HepG2 (cell line): Measurements from ENCODE around the gene STK39. TPM values are rescaled to one million over a fixed set of nuclear protein-coding genes. Genes with fewer than 3 reads are reported as not detected.

Experiments
- ATAC-seq: fragments of 200-7000 bp; cut with Tn5 transposase; 3 replicates; pipeline ENCODE4 v1.9.1; 2020; ENCODE audit warnings: mild to moderate bottlenecking, moderate library complexity
- BruUV-seq: library from RNA; stranded (reverse); fragments of 400-500 nt; replicated peaks from 2 replicates; lab custom pipeline; 2021; lab: Mats Ljungman, UMichigan
- CTCF ChIA-PET: fragments of 300-600 bp; formaldehyde crosslinking; extraction: SDS; loops from one replicate; lab custom pipeline; 2021; ENCODE audit warnings: low total read pairs, inconsistent platforms, low intra/inter-chr PET ratio; lab: Yijun Ruan, JAX
- POLR2A ChIA-PET: fragments of 350-600 bp; sonication (Branson Sonifier 250); formaldehyde crosslinking; loops from one replicate; lab custom pipeline; 2020; ENCODE audit warnings: antibody characterized with exemption, inconsistent platforms; lab: Yijun Ruan, JAX
- DNase-seq: peaks from one replicate; pipeline ENCODE4 v3.0.0-alpha.2; 2015; ENCODE audit warnings: low spot score
- FAIRE-seq: peaks from 3 replicates; lab custom pipeline; 2011; peaks lifted over from hg19 to GRCh38; lab: Jason Lieb, UNC
- H2AFZ ChIP-seq: one replicate; pipeline ENCODE4 v1.6.1; 2011; ENCODE audit warnings: low read length, inconsistent platforms
- H3K27ac ChIP-seq: fragments of 300-600 bp; 3 replicates; pipeline ENCODE4 v1.8.0; 2011; ENCODE audit warnings: mixed run types, mild to moderate bottlenecking, mixed read lengths, low read length, inconsistent platforms; ENCODE audit not compliant: insufficient read depth; ENCODE audit errors: extremely low read length
- H3K27me3 ChIP-seq, 2 experiments: fragments of 200-600 bp in 1 of 2; 2 replicates in 1 of 2; 3 replicates in 1 of 2; pipeline versions ENCODE4 v1.6.0 to v1.8.0; 2011; ENCODE audit warnings: low read length in 2 of 2, mild to moderate bottlenecking in 2 of 2, moderate library complexity in 2 of 2, inconsistent platforms in 1 of 2; ENCODE audit not compliant: insufficient read depth in 2 of 2, control insufficient read depth in 1 of 2
- H3K36me3 ChIP-seq, 2 experiments: fragments of 200-600 bp in 1 of 2; replicated peaks in 1 of 2; 2 replicates in 1 of 2; 3 replicates in 1 of 2; pipeline versions ENCODE4 v1.5.1 to v1.8.0; 2011; ENCODE audit warnings: low read length in 2 of 2, inconsistent platforms in 1 of 2; ENCODE audit not compliant: insufficient read depth in 2 of 2, control insufficient read depth in 1 of 2
- H3K4me1 ChIP-seq: 2 replicates; pipeline ENCODE4 v1.5.1; 2012; ENCODE audit warnings: low read length, inconsistent platforms; ENCODE audit not compliant: insufficient read depth
- H3K4me2 ChIP-seq: 2 replicates; pipeline ENCODE4 v1.6.0; 2011; ENCODE audit warnings: low read depth, low read length, inconsistent platforms
- H3K4me3 ChIP-seq, 3 experiments: fragments of 200-600 bp in 1 of 3; sonication (generic), shearing (Covaris generic) in 1 of 3; replicated peaks in 1 of 3; 2 replicates each; pipeline ENCODE4 v1.5.1; 2011 to 2016; ENCODE audit warnings: low read length in 3 of 3, inconsistent platforms in 2 of 3, low read depth in 2 of 3, mild to moderate bottlenecking in 2 of 3, control low read depth in 1 of 3, mixed read lengths in 1 of 3; ENCODE audit not compliant: insufficient read depth in 1 of 3
- H3K79me2 ChIP-seq: one replicate; pipeline ENCODE4 v1.6.1; 2011; ENCODE audit warnings: low read length, inconsistent platforms; ENCODE audit not compliant: insufficient read depth
- H3K9ac ChIP-seq: 2 replicates; pipeline ENCODE4 v1.6.0; 2011; ENCODE audit warnings: mild to moderate bottlenecking, low read depth, low read length, inconsistent platforms; ENCODE audit not compliant: insufficient read depth
- H3K9me3 ChIP-seq: 2 replicates; pipeline ENCODE4 v1.5.1; 2012; ENCODE audit warnings: mild to moderate bottlenecking, low read length
- H4K20me1 ChIP-seq: 2 replicates; pipeline ENCODE4 v1.6.0; 2011; ENCODE audit warnings: inconsistent platforms, mild to moderate bottlenecking, low read length, moderate library complexity; ENCODE audit not compliant: insufficient read depth
- CBX5 ChIP-seq: sonication (generic); formaldehyde crosslinking; IDR thresholded peaks from 2 replicates; pipeline ENCODE4 v1.4.0; 2020; ENCODE audit warnings: missing genetic modification reagents, borderline replicate concordance
- ETV6 ChIP-seq: sonication (generic); formaldehyde crosslinking; conservative IDR thresholded peaks from 2 replicates; pipeline ENCODE4 v1.4.0; 2020; ENCODE audit warnings: missing genetic modification reagents
- HDAC2 ChIP-seq: sonication (generic); formaldehyde crosslinking; IDR thresholded peaks from 2 replicates; pipeline ENCODE4 v1.4.0; 2020; ENCODE audit warnings: missing genetic modification reagents
- HOXA9 ChIP-seq: sonication (generic); formaldehyde crosslinking; IDR thresholded peaks from 2 replicates; pipeline ENCODE4 v1.8.1; 2022; ENCODE audit warnings: missing genetic modification reagents, mild to moderate bottlenecking, moderate library complexity, borderline replicate concordance
- MYC ChIP-seq: sonication (generic); formaldehyde crosslinking; IDR thresholded peaks from 2 replicates; pipeline ENCODE4 v1.9.0; 2021; ENCODE audit warnings: missing genetic modification reagents, borderline replicate concordance
- PAX8 ChIP-seq: sonication (generic); formaldehyde crosslinking; IDR thresholded peaks from 2 replicates; pipeline ENCODE4 v1.8.0; 2022; ENCODE audit warnings: mild to moderate bottlenecking, missing genetic modification reagents, borderline replicate concordance
- POLR2AphosphoS5 ChIP-seq: IDR thresholded peaks from 2 replicates; pipeline ENCODE4 v1.6.1; 2012; ENCODE audit warnings: low read depth, low read length
- RELA ChIP-seq: sonication (generic); formaldehyde crosslinking; IDR thresholded peaks from 2 replicates; pipeline ENCODE4 v1.4.0; 2020; ENCODE audit warnings: missing genetic modification reagents
- ZFP90 ChIP-seq: sonication (generic); formaldehyde crosslinking; IDR thresholded peaks from 2 replicates; pipeline ENCODE4 v1.8.0; 2022; ENCODE audit warnings: missing genetic modification reagents, mild to moderate bottlenecking, inconsistent platforms, borderline replicate concordance
- ZMYM4 ChIP-seq: sonication (generic); formaldehyde crosslinking; IDR thresholded peaks from 2 replicates; pipeline ENCODE4 v1.8.1; 2023; ENCODE audit warnings: mild to moderate bottlenecking, missing genetic modification reagents
- ZNF207 ChIP-seq: fragments of 450-650 bp; IDR thresholded peaks from 2 replicates; pipeline ENCODE4 v1.6.1; 2016; ENCODE audit warnings: antibody characterized with exemption, borderline replicate concordance
- ZNF33B ChIP-seq: sonication (generic); formaldehyde crosslinking; IDR thresholded peaks from 2 replicates; pipeline ENCODE4 v1.5.1; 2020; ENCODE audit warnings: mild to moderate bottlenecking, missing genetic modification reagents
- ZNF484 ChIP-seq: sonication (generic); formaldehyde crosslinking; IDR thresholded peaks from 2 replicates; pipeline ENCODE4 v1.5.1; 2020; ENCODE audit warnings: mild to moderate bottlenecking, low read depth, missing genetic modification reagents, borderline replicate concordance
- ZNF557 ChIP-seq: sonication (generic); formaldehyde crosslinking; IDR thresholded peaks from 2 replicates; pipeline ENCODE4 v1.4.0; 2020; ENCODE audit warnings: missing genetic modification reagents
- ZNF558 ChIP-seq: sonication (generic); formaldehyde crosslinking; IDR thresholded peaks from 2 replicates; pipeline ENCODE4 v1.9.0; 2022; ENCODE audit warnings: mild to moderate bottlenecking, missing genetic modification reagents, borderline replicate concordance
- ZNF746 ChIP-seq: sonication (generic); formaldehyde crosslinking; IDR thresholded peaks from 2 replicates; pipeline ENCODE4 v1.8.0; 2022; ENCODE audit warnings: mild to moderate bottlenecking, missing genetic modification reagents
- WGBS: methylation state at CpG from one replicate; pipeline ENCODE4 v1.1.6; 2017; ENCODE audit warnings: low lambda C conversion rate; 5-methylcytosine and 5-hydroxymethylcytosine counted together
- in situ Hi-C: cut with HindIII; loops from 2 replicates; pipeline ENCODE4 v1.10.0; 2017; ENCODE audit warnings: low pct_unique_long_range_greater_than_20kb; ENCODE audit not compliant: extremely low pct_ligation_motif_present
- intact Hi-C: fragments of 100-400 bp; cut with micrococcal nuclease; formaldehyde crosslinking; loops from one replicate; pipeline ENCODE4 v1.10.0; 2022; ENCODE audit not compliant: unreplicated experiment
- polyA plus RNA-seq, 8 experiments: library from polyadenylated mRNA; depleted of rRNA in 3 of 8; stranded (reverse) in 7 of 8; unstranded in 1 of 8; fragments of >200 nt; fragmentation: Illumina TruSeq in 4 of 8; extraction: Trizol in 4 of 8; gene quantifications; 2 replicates each; pipeline versions ENCODE4 v1.2.1 to v1.2.3, GENCODE V29; 2011 to 2016; ENCODE audit warnings: low read depth in 4 of 8, missing spikeins in 1 of 8, mixed read lengths in 1 of 8; ENCODE audit not compliant: insufficient read depth in 1 of 8
- total RNA-seq, 5 experiments: library from RNA; depleted of rRNA; stranded (reverse); fragments of >200 nt; fragmentation: Illumina TruSeq; extraction: Trizol; gene quantifications; 2 replicates each; pipeline ENCODE4 v1.2.3, GENCODE V29; 2016; ENCODE audit warnings: low read depth in 1 of 5
- TF ChIP-seq, protein P1 (sequence below): sonication (generic); formaldehyde crosslinking; IDR thresholded peaks from 2 replicates; pipeline ENCODE4 v1.8.0; 2022; ENCODE audit warnings: mild to moderate bottlenecking, missing genetic modification reagents, moderate library complexity
- TF ChIP-seq, protein P2 (sequence below): sonication (generic); formaldehyde crosslinking; IDR thresholded peaks from 2 replicates; pipeline ENCODE4 v1.5.0; 2020; ENCODE audit warnings: missing genetic modification reagents, mild to moderate bottlenecking, borderline replicate concordance
- TF ChIP-seq, protein P3 (sequence below): sonication (generic); formaldehyde crosslinking; IDR thresholded peaks from 2 replicates; pipeline ENCODE4 v1.4.0; 2020; ENCODE audit warnings: missing genetic modification reagents
- TF ChIP-seq, protein P4 (sequence below): IDR thresholded peaks from 2 replicates; pipeline ENCODE4 v1.6.1; 2016; ENCODE audit warnings: missing compliant biosample characterization, missing genetic modification reagents, borderline replicate concordance

STK39 gene
- total and polyA plus RNA-seq, 2 of the 13 experiments (the other 11 are each of a cell fraction or from before 2014, with no cell fraction given) = 27.3 to 38.4 TPM

DNA sequence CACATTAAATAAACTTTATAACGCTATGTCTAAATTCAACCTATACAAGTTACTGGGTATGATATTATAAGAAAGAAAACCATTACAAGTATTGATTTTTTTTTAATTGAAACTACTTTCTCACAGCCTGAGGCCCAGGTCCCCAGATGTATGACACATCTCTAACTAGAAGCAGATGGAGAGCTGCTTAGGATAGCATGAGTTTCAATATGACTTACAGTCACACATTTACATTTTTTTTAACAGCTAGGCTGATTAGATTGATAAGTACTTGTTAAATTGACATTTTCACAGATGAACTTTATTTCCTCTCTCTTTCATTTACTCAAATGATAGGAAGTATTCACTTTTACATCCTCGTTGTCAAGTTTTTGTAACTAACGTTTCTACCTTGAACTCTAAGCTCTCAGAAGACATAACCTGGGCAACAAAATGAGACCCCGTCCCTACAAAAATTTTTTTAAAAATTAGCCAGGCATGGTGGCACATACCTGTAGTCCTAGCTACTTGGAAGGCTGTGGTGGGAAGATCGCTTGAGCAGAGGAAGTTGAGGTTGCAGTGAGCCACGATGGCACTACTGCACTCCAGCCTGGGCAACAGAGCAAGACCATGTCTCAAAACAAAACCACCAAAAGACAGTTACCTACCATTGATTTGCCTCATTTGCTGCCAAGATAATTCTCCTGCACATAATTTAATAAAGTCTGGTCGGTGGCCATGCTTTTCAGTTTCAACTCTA lies 52.4 kb downstream of the STK39 start:
- ATAC-seq = no peak
- Histone ChIP-seq H3K27ac (no peak overlapping the region), H3K4me1 (peaks cover 96% of the 10 kb centered on the region), H3K79me2 (peaks cover 52% of the 10 kb centered on the region), H4K20me1 (no peaks in the 10 kb centered on the region), H3K9ac (no peak overlapping the region), H2AFZ (no peak overlapping the region)
- CTCF ChIA-PET = no interaction called here
- 97% methylated on average over 7 of the region's 7 CpGs for WGBS
- DNase-seq = no peak
- intact Hi-C loops = loop anchor here (5.0 kb wide), 1 partner anchor 58 kb away; no protein-coding TSS in a partner anchor
- TF ChIP-seq CBX5 = no peak
- TF ChIP-seq ZNF558 (CRISPR knock-in tag) = no peak
- TF ChIP-seq ZNF484 (CRISPR knock-in tag) = no peak
- TF ChIP-seq ZNF557 (CRISPR knock-in tag) = no peak
- TF ChIP-seq ETV6 (CRISPR knock-in tag) = no peak
- no peak for TF ChIP-seq ZMYM4 (CRISPR knock-in tag)
- TF ChIP-seq MYC (CRISPR knock-in tag) = no peak
- no peak for TF ChIP-seq POLR2AphosphoS5
- TF ChIP-seq, protein P1, sequence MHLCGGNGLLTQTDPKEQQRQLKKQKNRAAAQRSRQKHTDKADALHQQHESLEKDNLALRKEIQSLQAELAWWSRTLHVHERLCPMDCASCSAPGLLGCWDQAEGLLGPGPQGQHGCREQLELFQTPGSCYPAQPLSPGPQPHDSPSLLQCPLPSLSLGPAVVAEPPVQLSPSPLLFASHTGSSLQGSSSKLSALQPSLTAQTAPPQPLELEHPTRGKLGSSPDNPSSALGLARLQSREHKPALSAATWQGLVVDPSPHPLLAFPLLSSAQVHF = no peak
- TF ChIP-seq ZNF207 = no peak
- TF ChIP-seq HDAC2 (CRISPR knock-in tag) = no peak
- TF ChIP-seq, protein P2, sequence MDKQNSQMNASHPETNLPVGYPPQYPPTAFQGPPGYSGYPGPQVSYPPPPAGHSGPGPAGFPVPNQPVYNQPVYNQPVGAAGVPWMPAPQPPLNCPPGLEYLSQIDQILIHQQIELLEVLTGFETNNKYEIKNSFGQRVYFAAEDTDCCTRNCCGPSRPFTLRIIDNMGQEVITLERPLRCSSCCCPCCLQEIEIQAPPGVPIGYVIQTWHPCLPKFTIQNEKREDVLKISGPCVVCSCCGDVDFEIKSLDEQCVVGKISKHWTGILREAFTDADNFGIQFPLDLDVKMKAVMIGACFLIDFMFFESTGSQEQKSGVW (CRISPR knock-in tag) = no peak
- TF ChIP-seq, protein P3, sequence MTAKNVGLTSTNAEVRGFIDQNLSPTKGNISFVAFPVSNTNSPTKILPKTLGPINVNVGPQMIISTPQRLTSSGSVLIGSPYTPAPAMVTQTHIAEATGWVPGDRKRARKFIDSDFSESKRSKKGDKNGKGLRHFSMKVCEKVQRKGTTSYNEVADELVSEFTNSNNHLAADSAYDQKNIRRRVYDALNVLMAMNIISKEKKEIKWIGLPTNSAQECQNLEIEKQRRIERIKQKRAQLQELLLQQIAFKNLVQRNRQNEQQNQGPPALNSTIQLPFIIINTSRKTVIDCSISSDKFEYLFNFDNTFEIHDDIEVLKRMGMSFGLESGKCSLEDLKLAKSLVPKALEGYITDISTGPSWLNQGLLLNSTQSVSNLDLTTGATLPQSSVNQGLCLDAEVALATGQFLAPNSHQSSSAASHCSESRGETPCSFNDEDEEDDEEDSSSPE (CRISPR knock-in tag) = no peak
- no peak for TF ChIP-seq ZNF746 (CRISPR knock-in tag)
- no peak for TF ChIP-seq RELA (CRISPR knock-in tag)
- no peak for TF ChIP-seq PAX8 (CRISPR knock-in tag)
- TF ChIP-seq ZNF33B = no peak
- TF ChIP-seq HOXA9 (CRISPR knock-in tag) = no peak
- no peak for TF ChIP-seq ZFP90 (CRISPR knock-in tag)
- TF ChIP-seq, protein P4, sequence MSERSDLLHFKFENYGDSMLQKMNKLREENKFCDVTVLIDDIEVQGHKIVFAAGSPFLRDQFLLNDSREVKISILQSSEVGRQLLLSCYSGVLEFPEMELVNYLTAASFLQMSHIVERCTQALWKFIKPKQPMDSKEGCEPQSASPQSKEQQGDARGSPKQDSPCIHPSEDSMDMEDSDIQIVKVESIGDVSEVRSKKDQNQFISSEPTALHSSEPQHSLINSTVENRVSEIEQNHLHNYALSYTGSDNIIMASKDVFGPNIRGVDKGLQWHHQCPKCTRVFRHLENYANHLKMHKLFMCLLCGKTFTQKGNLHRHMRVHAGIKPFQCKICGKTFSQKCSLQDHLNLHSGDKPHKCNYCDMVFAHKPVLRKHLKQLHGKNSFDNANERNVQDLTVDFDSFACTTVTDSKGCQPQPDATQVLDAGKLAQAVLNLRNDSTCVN (CRISPR knock-in tag) = no peak
- TF ChIP-seq, all 625 proteins: peak for 0
- no peaks in the 10 kb centered on the region for H3K27me3 ChIP-seq
- in situ Hi-C loops = no loop called here
- BruUV-seq = no TSS peak
- no peak overlapping the region for H3K4me2 ChIP-seq
- peaks cover 3 to 5% of the 10 kb centered on the region in 2 experiments; a peak in 3 of 5 replicates for H3K36me3 ChIP-seq
- H3K4me3 ChIP-seq = no peak overlapping the region
- POLR2A ChIA-PET = no interaction called here
- H3K9me3 ChIP-seq = no peaks in the 10 kb centered on the region
- FAIRE-seq = no peak
